Uterus (tissue), 4 donors: ENCODE measurements around the gene FKBP4. TPM values are rescaled to one million over a fixed set of nuclear protein-coding genes. Genes with fewer than 3 reads are reported as not detected.

ENCODE experiments used
- DNase-seq, 2 donors: peaks; one replicate each; pipeline ENCODE4 v3.0.0-alpha.2; 2019 to 2020
- H3K27ac ChIP-seq, 2 donors: fragments of 200-600 bp; sonication (generic); 1 replicate in 1 of 2; 2 replicates in 1 of 2; pipeline ENCODE4 v1.5.1; 2016 to 2018
- H3K27me3 ChIP-seq, 2 donors: fragments of 200-600 bp; sonication (generic); one replicate each; pipeline ENCODE4 v1.5.1; 2018 to 2019; ENCODE audit warnings: control low read depth in 1 of 2
- H3K36me3 ChIP-seq, 2 donors: fragments of 200-600 bp; sonication (generic); one replicate each; pipeline ENCODE4 v1.5.1; 2019; ENCODE audit warnings: control low read depth in 1 of 2
- H3K4me1 ChIP-seq, 2 donors: fragments of 200-600 bp; sonication (generic); one replicate each; pipeline ENCODE4 v1.5.1; 2018 to 2019; ENCODE audit warnings: control low read depth in 1 of 2
- H3K4me3 ChIP-seq, 2 donors: fragments of 200-600 bp; sonication (generic); 1 replicate in 1 of 2; 2 replicates in 1 of 2; pipeline ENCODE4 v1.5.1; 2018 to 2019; ENCODE audit warnings: mild to moderate bottlenecking in 1 of 2
- H3K9me3 ChIP-seq, 2 donors: fragments of 200-600 bp; sonication (generic); one replicate each; pipeline ENCODE4 v1.5.1; 2019; ENCODE audit warnings: control low read depth in 1 of 2
- POLR2A ChIP-seq, 2 donors: fragments of 450-650 bp; IDR thresholded peaks; one replicate each; pipeline ENCODE4 v1.6.1; 2016; ENCODE audit warnings: antibody characterized with exemption in 2 of 2, mild to moderate bottlenecking in 1 of 2, moderate library complexity in 1 of 2
- intact Hi-C: fragments of 100-400 bp; cut with DNase I; formaldehyde crosslinking; loops from one replicate; pipeline ENCODE4 v1.15.1; 2023; ENCODE audit warnings: low total_unique reads
- total RNA-seq, 4 donors: library from RNA; depleted of rRNA in 3 of 4; stranded (reverse); fragments of >200 nt in 3 of 4; gene quantifications; one replicate each; pipeline versions ENCODE4 v1.1.0 to v1.2.4, GENCODE V29; 2014 to 2023
- TF ChIP-seq, protein P1 (sequence below), 4 experiments: fragments of 200-600 bp in 2 of 4; fragments of 450-650 bp in 2 of 4; sonication (generic) in 2 of 4; IDR thresholded peaks; one replicate each; pipeline ENCODE4 v1.5.1; 2016 to 2019; ENCODE audit warnings: antibody characterized with exemption in 4 of 4, mild to moderate bottlenecking in 2 of 4, moderate library complexity in 1 of 4
- donor health status: DM: yes; HTN: yes; CAD: no.

FKBP4 gene
- total RNA-seq, 4 donors from 2014 or later, result 8.5 to 59.0 (median 36.7) TPM

DNA sequence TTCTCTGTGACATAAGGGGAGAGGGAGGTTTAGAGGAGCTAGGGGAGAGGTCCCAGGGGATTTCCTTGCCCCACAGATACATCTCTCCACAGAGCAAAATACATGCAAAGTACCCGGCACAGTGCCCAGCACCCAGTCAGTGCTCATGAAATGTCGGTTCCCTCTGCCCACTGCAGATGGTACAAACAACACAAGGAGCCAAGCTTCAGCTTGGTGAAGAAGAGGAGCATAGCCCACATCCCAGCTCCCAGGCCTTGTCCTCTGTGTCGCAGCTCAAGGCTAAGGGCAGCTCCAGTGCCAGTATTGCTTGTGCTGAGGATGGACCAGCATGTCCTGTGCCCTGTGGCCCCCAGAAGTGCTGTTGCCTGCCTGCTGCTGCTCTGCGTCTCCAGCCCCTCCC is 35.0 kb upstream of the FKBP4 start:
- no peak for DNase-seq
- Histone ChIP-seq H3K4me3 (no peak overlapping the region), H3K4me1 (no peaks in the 10 kb centered on the region), H3K27ac (no peak overlapping the region), H3K9me3 (no peaks in the 10 kb centered on the region), H3K27me3 (no peaks in the 10 kb centered on the region), H3K36me3 (no peaks in the 10 kb centered on the region)
- intact Hi-C loops, result no loop called here
- no peak for TF ChIP-seq POLR2A (IDR thresholded peaks at IDR 0.05)
- TF ChIP-seq, protein P1, sequence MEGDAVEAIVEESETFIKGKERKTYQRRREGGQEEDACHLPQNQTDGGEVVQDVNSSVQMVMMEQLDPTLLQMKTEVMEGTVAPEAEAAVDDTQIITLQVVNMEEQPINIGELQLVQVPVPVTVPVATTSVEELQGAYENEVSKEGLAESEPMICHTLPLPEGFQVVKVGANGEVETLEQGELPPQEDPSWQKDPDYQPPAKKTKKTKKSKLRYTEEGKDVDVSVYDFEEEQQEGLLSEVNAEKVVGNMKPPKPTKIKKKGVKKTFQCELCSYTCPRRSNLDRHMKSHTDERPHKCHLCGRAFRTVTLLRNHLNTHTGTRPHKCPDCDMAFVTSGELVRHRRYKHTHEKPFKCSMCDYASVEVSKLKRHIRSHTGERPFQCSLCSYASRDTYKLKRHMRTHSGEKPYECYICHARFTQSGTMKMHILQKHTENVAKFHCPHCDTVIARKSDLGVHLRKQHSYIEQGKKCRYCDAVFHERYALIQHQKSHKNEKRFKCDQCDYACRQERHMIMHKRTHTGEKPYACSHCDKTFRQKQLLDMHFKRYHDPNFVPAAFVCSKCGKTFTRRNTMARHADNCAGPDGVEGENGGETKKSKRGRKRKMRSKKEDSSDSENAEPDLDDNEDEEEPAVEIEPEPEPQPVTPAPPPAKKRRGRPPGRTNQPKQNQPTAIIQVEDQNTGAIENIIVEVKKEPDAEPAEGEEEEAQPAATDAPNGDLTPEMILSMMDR (IDR thresholded peaks at IDR 0.05), result no peak

DNA sequence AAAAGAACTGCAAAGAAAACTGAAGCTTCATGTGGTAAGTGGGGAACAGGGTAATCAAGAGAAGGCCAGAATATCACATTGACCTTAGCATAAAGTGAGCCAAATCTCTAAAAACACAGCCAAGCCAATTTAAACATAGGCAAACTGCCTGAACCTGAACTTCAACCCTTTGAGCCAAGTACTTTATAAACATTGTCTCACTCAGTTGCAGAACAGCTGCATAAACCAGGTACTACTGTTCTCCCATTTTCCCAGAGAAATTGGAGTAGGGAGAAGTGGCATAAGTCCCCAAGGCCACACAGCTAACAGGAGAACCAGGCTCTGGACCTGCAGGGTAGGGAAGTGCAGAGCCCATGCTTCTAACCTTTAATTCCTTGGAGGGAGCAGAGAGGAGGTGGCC is 30.4 kb upstream of the FKBP4 start:
- Histone ChIP-seq H3K4me1 (no peaks in the 10 kb centered on the region), H3K9me3 (no peaks in the 10 kb centered on the region), H3K27me3 (no peaks in the 10 kb centered on the region), H3K4me3 (no peak overlapping the region), H3K36me3 (no peaks in the 10 kb centered on the region), H3K27ac (no peak overlapping the region)
- intact Hi-C loops, result no loop called here
- TF ChIP-seq, protein P1 (IDR thresholded peaks at IDR 0.05), result no peak
- no peak for TF ChIP-seq POLR2A (IDR thresholded peaks at IDR 0.05)
- DNase-seq, result no peak

GRCh38 chr12:2765052-2765451 is 29.7 kb upstream of the FKBP4 start:
- TF ChIP-seq, protein P1 (IDR thresholded peaks at IDR 0.05), result no peak
- TF ChIP-seq POLR2A (IDR thresholded peaks at IDR 0.05), result no peak
- Histone ChIP-seq H3K27ac (no peak overlapping the region), H3K27me3 (no peaks in the 10 kb centered on the region), H3K4me3 (no peak overlapping the region), H3K9me3 (no peaks in the 10 kb centered on the region), H3K36me3 (no peaks in the 10 kb centered on the region), H3K4me1 (no peaks in the 10 kb centered on the region)
- intact Hi-C loops, result no loop called here
- no peak for DNase-seq

DNA sequence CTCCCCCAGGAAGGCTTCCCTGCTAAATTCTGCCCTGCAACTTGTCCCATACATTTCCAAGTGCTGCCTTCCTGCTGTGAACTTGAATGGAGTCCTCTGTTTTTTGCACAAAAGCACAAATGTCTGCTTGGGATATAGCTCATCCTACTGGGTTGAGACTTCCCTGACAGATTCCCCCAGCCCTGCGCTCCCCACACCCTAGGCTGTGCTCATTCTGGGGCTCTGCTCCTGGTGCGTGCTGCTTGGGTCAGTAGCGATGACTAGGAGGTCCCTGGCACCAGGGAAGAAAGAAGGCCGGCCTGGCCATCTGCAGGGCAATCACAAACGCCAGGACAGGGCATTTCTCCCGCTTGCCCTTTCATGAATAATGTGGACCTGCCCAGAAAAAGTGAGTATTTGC is 29.2 kb upstream of the FKBP4 start:
- Histone ChIP-seq H3K36me3 (no peaks in the 10 kb centered on the region), H3K9me3 (no peaks in the 10 kb centered on the region), H3K27ac (no peak overlapping the region), H3K4me1 (no peaks in the 10 kb centered on the region), H3K27me3 (no peaks in the 10 kb centered on the region), H3K4me3 (no peak overlapping the region)
- no peak for DNase-seq
- TF ChIP-seq, protein P1 (IDR thresholded peaks at IDR 0.05), result no peak
- no peak for TF ChIP-seq POLR2A (IDR thresholded peaks at IDR 0.05)
- intact Hi-C loops, result no loop called here

GRCh38 chr12:2768224-2768961 is 26.4 kb upstream of the FKBP4 start:
- no peak for TF ChIP-seq POLR2A (IDR thresholded peaks at IDR 0.05)
- TF ChIP-seq, protein P1 (IDR thresholded peaks at IDR 0.05), result no peak
- Histone ChIP-seq H3K27me3 (no peaks in the 10 kb centered on the region), H3K27ac (no peak overlapping the region), H3K4me3 (no peak overlapping the region), H3K4me1 (no peaks in the 10 kb centered on the region), H3K9me3 (no peaks in the 10 kb centered on the region), H3K36me3 (no peaks in the 10 kb centered on the region)
- intact Hi-C loops, result no loop called here
- DNase-seq, result no peak
